ENCODE data around the gene DAND5. TPM values are rescaled to one million over a fixed set of nuclear protein-coding genes. Genes with fewer than 3 reads are reported as not detected.

Gene DAND5
- total and polyA plus RNA-seq, 5 donors: 5.0 to 13.8 (median 9.2) TPM

DNA sequence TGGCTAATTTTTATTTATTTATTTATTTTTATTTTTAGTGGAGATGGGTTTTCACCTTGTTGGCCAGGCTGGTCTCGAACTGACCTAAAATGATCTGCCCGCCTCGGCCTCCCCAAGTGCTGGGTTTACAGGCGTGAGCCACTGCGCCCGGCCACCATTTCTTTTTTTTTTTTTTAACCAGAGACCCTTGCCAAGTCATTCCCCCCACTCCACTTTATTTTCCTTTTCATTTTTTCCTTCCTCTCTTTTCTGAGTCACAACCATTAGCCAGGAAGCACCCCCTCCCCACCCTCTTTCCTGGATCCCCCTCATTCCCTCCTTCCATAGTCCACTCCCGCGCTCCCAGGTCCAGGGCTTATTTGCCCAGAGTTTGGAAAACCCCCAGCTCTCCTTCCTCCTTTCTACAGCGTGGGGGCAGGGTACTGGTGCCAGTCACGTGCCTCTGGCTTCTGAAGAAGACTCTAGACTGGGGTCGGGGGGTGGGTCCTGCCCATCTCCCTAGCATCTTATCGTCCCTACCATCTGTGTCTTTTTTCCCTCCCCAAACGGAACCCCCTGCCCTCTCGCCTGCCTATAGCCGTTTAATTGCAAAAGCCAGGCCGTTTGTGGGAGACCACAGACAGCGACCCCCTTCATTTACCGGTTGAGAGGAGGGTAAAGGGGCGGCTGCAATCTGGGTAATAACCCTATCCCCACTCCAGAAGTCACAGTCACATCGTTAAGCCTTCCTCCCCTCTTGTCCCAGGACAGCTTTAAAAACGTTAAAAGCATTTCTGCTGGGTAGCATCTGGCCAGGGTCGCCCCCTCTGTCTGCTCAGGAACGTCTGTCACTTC lies 32.1 kb upstream of the DAND5 start:
- ATAC-seq (no peak), DNase-seq (no peak)
- Histone ChIP-seq H3K4me3 (ENCODE audit: low read length) (peak overlapping the region; percentile 42), H3K27me3 (ENCODE audit: control insufficient read depth, insufficient read depth) (no peaks in the 10 kb centered on the region), H3K9me3 (ENCODE audit: control insufficient read depth, low read length) (no peaks in the 10 kb centered on the region), H3K27ac (ENCODE audit: low read length) (no peak overlapping the region), H3K4me1 (ENCODE audit: control insufficient read depth, insufficient read depth, low read length) (peaks cover 16% of the 10 kb centered on the region)
- WGBS: 20% methylated on average over 23 of the region's 23 CpGs
- intact Hi-C loops (cut with DNase I): no loop called here

DNA sequence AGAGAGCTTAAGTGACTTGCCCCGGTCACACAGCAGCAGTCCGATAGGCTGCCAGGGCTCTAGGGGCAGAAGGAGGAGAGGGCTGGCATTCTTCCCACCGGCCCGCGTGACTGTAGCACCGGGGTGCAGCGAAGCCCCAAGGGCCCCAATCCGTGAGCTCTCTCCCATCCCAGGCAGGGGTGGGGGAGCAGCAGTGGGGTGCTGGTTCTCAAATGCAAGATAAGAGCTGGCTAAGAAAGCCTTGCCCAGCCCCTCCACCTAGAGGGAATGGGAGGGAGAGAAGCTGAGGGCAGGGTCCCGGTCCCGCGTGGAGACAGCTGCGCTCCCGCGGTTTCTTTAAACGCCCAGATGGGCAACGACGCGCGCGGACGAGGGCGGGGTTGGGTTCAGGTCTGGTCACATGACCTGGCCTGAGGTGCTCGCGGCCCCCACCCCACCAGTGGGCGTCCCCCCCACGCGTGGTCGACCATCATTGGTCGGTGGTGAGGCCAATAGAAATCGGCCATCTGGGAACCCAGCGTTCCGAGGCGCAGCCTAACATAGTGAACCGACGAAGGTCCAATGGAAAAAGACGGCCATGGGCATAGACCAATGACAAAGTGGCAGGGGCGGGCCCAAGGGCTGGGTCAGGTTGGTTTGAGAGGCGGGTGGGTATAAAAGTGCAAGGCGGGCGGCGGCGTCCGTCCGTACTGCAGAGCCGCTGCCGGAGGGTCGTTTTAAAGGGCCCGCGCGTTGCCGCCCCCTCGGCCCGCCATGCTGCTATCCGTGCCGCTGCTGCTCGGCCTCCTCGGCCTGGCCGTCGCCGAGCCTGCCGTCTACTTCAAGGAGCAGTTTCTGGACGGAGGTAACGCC lies 31.2 kb upstream of the DAND5 start, which contains the start of gene CALR:
CALR (plus strand) TSS at position 683 of the 852 bp plus-strand sequence; CDS start at position 754, 71 bp downstream.
- H3K4me1 ChIP-seq (ENCODE audit: control insufficient read depth, insufficient read depth, low read length): peaks cover 10% of the 10 kb centered on the region
- H3K9me3 ChIP-seq (ENCODE audit: control insufficient read depth, low read length): no peaks in the 10 kb centered on the region
- H3K27ac ChIP-seq (ENCODE audit: low read length): peak within 1 kb of the TSS; percentile 83
- peak within 1 kb of the TSS; percentile 73 for H3K4me3 ChIP-seq (ENCODE audit: low read length)
- no peaks in the 10 kb centered on the region for H3K27me3 ChIP-seq (ENCODE audit: control insufficient read depth, insufficient read depth)
- intact Hi-C loops (cut with DNase I): no loop called here
- DNase-seq: peak; percentile 99 to 100 (median 100)
- under 1% methylated on average over 63 of the region's 63 CpGs for WGBS
- peak; percentile 95 to 96 for ATAC-seq

DNA sequence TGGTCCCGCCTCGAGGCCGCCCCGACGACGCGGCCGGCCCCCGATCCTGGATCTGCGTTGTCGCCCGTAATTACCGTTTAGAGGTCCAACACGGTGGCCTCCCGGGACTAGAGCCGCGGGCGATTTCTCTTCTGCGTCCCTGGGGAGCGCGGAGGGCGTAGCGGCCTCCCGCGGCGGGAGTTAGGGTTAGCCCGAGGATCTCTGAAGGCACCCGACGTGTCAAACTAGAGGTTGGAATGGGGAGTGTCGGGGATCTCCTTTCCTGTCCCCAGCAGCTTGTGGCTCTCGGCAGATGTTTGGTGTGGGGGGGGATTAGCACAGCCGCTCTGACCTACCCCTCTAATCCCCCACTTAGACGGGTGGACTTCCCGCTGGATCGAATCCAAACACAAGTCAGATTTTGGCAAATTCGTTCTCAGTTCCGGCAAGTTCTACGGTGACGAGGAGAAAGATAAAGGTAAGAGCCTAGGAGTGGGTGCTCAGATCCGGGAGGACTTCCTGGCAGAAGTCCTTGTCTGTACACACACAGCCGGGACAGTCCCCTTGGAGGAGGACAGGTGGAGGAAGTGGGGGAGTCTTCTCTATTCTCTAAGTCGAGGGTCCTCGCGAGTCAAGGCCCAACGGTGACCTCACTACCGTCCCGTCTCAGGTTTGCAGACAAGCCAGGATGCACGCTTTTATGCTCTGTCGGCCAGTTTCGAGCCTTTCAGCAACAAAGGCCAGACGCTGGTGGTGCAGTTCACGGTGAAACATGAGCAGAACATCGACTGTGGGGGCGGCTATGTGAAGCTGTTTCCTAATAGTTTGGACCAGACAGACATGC lies 30.4 kb upstream of the DAND5 start:
- H3K4me3 ChIP-seq (ENCODE audit: low read length): peak overlapping the region; percentile 73
- DNase-seq (peak in 1 of 3 donors; percentile 48), ATAC-seq (peak; percentile 5 to 18)
- peaks cover 10% of the 10 kb centered on the region for H3K4me1 ChIP-seq (ENCODE audit: control insufficient read depth, insufficient read depth, low read length)
- intact Hi-C loops (cut with DNase I): no loop called here
- no peaks in the 10 kb centered on the region for H3K9me3 ChIP-seq (ENCODE audit: control insufficient read depth, low read length)
- WGBS: under 1% methylated on average over 54 of the region's 54 CpGs
- H3K27ac ChIP-seq (ENCODE audit: low read length): peak overlapping the region; percentile 83
- H3K27me3 ChIP-seq (ENCODE audit: control insufficient read depth, insufficient read depth): no peaks in the 10 kb centered on the region

DNA sequence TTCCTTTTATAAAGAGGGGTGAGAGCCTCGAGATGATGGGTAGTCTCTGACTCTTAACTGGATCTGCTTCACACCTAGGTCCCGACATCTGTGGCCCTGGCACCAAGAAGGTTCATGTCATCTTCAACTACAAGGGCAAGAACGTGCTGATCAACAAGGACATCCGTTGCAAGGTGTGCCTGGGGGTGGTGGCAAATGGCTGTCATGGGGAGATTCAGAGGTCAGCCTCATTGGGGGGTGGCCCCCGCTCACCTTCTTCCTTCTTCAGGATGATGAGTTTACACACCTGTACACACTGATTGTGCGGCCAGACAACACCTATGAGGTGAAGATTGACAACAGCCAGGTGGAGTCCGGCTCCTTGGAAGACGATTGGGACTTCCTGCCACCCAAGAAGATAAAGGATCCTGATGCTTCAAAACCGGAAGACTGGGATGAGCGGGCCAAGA lies 29.4 kb upstream of the DAND5 start:
- 50% methylated on average over 10 of the region's 10 CpGs for WGBS
- Histone ChIP-seq H3K27me3 (ENCODE audit: control insufficient read depth, insufficient read depth) (no peaks in the 10 kb centered on the region), H3K4me3 (ENCODE audit: low read length) (peak overlapping the region; percentile 73), H3K9me3 (ENCODE audit: control insufficient read depth, low read length) (no peaks in the 10 kb centered on the region), H3K4me1 (ENCODE audit: control insufficient read depth, insufficient read depth, low read length) (peaks cover 10% of the 10 kb centered on the region), H3K27ac (ENCODE audit: low read length) (no peak overlapping the region)
- peak in 1 of 3 donors; percentile 54 for DNase-seq
- no peak for ATAC-seq
- intact Hi-C loops (cut with DNase I): no loop called here

DNA sequence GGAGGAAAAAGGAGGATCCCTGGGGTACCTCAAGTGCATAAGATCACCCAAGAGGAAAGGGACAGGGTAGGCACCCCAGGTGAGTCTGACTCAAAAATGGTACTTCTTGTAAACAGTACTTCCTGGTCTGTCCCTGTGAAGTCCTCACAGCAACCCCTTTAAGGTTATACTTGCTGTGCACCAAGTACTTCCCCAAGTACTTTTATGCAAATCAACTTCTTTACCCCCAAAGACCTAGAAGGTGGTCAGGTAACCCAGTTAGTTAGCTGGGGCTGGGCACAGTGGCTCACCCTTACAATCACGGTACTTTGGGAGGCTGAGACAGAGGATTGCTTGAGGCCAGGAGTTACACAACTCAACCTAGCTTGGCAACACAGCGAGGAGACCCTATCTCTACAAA lies 28.5 kb upstream of the DAND5 start:
- Histone ChIP-seq H3K9me3 (ENCODE audit: control insufficient read depth, low read length) (no peaks in the 10 kb centered on the region), H3K4me3 (ENCODE audit: low read length) (no peak overlapping the region), H3K4me1 (ENCODE audit: control insufficient read depth, insufficient read depth, low read length) (peaks cover 10% of the 10 kb centered on the region), H3K27me3 (ENCODE audit: control insufficient read depth, insufficient read depth) (no peaks in the 10 kb centered on the region), H3K27ac (ENCODE audit: low read length) (no peak overlapping the region)
- intact Hi-C loops (cut with DNase I): no loop called here
- ATAC-seq (no peak), DNase-seq (no peak)
- 65% methylated on average over 2 of the region's 2 CpGs for WGBS

DNA sequence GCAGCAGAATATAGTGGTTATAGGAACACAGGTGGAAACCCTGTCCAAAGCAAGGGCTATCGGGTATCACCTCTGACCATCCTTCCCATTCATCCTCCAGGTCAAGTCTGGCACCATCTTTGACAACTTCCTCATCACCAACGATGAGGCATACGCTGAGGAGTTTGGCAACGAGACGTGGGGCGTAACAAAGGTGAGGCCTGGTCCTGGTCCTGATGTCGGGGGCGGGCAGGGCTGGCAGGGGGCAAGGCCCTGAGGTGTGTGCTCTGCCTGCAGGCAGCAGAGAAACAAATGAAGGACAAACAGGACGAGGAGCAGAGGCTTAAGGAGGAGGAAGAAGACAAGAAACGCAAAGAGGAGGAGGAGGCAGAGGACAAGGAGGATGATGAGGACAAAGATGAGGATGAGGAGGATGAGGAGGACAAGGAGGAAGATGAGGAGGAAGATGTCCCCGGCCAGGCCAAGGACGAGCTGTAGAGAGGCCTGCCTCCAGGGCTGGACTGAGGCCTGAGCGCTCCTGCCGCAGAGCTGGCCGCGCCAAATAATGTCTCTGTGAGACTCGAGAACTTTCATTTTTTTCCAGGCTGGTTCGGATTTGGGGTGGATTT lies 25.8 kb upstream of the DAND5 start:
- ATAC-seq: no peak
- Histone ChIP-seq H3K4me3 (ENCODE audit: low read length) (no peak overlapping the region), H3K27ac (ENCODE audit: low read length) (no peak overlapping the region), H3K27me3 (ENCODE audit: control insufficient read depth, insufficient read depth) (no peaks in the 10 kb centered on the region), H3K9me3 (ENCODE audit: control insufficient read depth, low read length) (no peaks in the 10 kb centered on the region), H3K4me1 (ENCODE audit: control insufficient read depth, insufficient read depth, low read length) (peaks cover 9% of the 10 kb centered on the region)
- WGBS: 75% methylated on average over 18 of the region's 18 CpGs
- intact Hi-C loops (cut with DNase I): no loop called here
- peak in 1 of 3 donors; percentile 35 for DNase-seq

DNA sequence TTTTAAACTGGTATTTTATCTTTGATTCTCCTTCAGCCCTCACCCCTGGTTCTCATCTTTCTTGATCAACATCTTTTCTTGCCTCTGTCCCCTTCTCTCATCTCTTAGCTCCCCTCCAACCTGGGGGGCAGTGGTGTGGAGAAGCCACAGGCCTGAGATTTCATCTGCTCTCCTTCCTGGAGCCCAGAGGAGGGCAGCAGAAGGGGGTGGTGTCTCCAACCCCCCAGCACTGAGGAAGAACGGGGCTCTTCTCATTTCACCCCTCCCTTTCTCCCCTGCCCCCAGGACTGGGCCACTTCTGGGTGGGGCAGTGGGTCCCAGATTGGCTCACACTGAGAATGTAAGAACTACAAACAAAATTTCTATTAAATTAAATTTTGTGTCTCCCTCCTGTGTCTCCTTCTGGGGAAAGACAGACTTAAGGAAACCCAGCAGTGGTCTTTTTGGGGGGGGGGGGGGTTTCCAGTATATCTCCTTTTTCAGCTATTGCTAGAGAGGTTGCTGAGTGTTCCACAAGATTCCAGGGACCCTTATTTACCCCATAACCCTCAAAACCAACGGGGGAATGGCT lies 25.2 kb upstream of the DAND5 start:
- Histone ChIP-seq H3K4me1 (ENCODE audit: control insufficient read depth, insufficient read depth, low read length) (peaks cover 9% of the 10 kb centered on the region), H3K27ac (ENCODE audit: low read length) (no peak overlapping the region), H3K4me3 (ENCODE audit: low read length) (no peak overlapping the region), H3K9me3 (ENCODE audit: control insufficient read depth, low read length) (no peaks in the 10 kb centered on the region), H3K27me3 (ENCODE audit: control insufficient read depth, insufficient read depth) (no peaks in the 10 kb centered on the region)
- ATAC-seq: no peak
- intact Hi-C loops (cut with DNase I): no loop called here
- 61% methylated on average over 2 of the region's 2 CpGs for WGBS
- DNase-seq: peak in 1 of 3 donors; percentile 15

DNA sequence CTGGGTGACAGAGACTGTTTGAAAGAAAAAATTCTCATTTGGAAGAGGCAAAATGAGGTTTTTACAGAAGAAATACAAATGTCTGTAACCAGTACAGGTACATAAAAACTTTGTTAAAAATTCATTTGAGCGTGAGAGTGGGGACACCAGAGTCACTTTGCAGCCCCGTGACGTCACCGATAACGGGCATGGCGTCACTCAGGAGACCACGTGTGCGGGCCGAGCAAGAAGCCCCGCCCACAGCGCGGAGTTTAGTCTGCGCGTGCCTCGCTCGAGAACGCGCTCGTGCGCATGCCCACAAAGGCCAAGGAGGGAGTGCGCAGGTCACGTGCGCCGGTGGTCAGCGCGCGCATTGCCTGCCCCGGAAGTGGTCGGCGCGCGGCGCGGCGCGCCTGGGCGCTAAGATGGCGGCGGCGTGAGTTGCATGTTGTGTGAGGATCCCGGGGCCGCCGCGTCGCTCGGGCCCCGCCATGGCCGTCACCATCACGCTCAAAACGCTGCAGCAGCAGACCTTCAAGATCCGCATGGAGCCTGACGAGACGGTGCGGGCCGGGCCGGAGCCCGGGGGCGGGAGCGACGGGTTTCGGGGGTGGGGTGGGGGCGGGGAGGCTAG lies 23.8 kb upstream of the DAND5 start, which contains the start of gene RAD23A:
RAD23A (plus strand) TSS at position 384 of the 613 bp plus-strand sequence; CDS start at position 471, 87 bp downstream.
- DNase-seq: peak; percentile 99 to 100 (median 100)
- Histone ChIP-seq H3K27ac (ENCODE audit: low read length) (peak within 1 kb of the TSS; percentile 65), H3K4me1 (ENCODE audit: control insufficient read depth, insufficient read depth, low read length) (peaks cover 1% of the 10 kb centered on the region), H3K27me3 (ENCODE audit: control insufficient read depth, insufficient read depth) (no peaks in the 10 kb centered on the region), H3K9me3 (ENCODE audit: control insufficient read depth, low read length) (no peaks in the 10 kb centered on the region), H3K4me3 (ENCODE audit: low read length) (peak within 1 kb of the TSS; percentile 80)
- under 1% methylated on average over 62 of the region's 62 CpGs for WGBS
- ATAC-seq: peak; percentile 93
- intact Hi-C loops (cut with DNase I): no loop called here

DNA sequence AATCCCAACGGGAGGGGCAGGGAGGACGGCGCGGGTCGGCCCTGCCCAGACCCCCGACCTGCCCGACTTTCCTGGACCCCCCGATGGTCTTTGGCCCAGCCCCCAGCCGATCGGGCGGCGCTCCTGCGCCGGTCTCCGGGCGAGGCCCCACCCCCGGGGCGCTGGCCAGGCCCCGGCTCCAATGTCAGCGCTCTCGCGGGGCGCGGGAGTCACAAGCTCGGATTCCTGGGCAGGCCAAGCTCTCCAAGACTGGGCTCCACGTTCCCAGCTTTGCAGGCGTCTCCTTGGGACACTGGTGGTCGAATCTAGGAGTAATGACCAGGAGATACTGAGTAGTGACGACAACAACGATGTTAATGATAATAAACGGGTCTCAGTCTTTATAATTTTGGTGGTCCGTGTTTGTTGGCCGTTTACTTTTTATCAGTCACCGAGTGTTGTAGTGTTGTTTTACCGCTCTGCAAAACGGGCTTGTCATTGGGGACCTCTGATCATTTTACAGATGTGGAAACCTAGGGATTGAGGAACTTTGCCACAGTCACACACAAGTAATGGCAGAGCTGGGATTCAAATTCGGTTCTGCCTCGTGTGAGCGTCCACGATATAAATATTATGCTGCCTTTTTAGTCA lies 23.2 kb upstream of the DAND5 start:
- intact Hi-C loops (cut with DNase I): no loop called here
- no peaks in the 10 kb centered on the region for H3K4me1 ChIP-seq (ENCODE audit: control insufficient read depth, insufficient read depth, low read length)
- ATAC-seq: peak; percentile 78 to 83
- no peaks in the 10 kb centered on the region for H3K27me3 ChIP-seq (ENCODE audit: control insufficient read depth, insufficient read depth)
- no peaks in the 10 kb centered on the region for H3K9me3 ChIP-seq (ENCODE audit: control insufficient read depth, low read length)
- H3K27ac ChIP-seq (ENCODE audit: low read length): peak overlapping the region; percentile 65
- under 1% methylated on average over 40 of the region's 40 CpGs for WGBS
- peak overlapping the region; percentile 80 for H3K4me3 ChIP-seq (ENCODE audit: low read length)
- DNase-seq: peak; percentile 75 to 90 (median 89)
